HepG2 (cell line): ENCODE results near the gene ELP5. TPM values are rescaled to one million over a fixed set of nuclear protein-coding genes. Genes with fewer than 3 reads are reported as not detected.

Source experiments
- ATAC-seq: fragments of 200-7000 bp; cut with Tn5 transposase; 3 replicates; pipeline ENCODE4 v1.9.1; 2020; ENCODE audit warnings: mild to moderate bottlenecking, moderate library complexity
- BruUV-seq: library from RNA; stranded (reverse); fragments of 400-500 nt; replicated peaks from 2 replicates; lab custom pipeline; 2021; lab: Mats Ljungman, UMichigan
- CTCF ChIA-PET: fragments of 300-600 bp; formaldehyde crosslinking; extraction: SDS; loops from one replicate; lab custom pipeline; 2021; ENCODE audit warnings: low total read pairs, inconsistent platforms, low intra/inter-chr PET ratio; lab: Yijun Ruan, JAX
- POLR2A ChIA-PET: fragments of 350-600 bp; sonication (Branson Sonifier 250); formaldehyde crosslinking; loops from one replicate; lab custom pipeline; 2020; ENCODE audit warnings: antibody characterized with exemption, inconsistent platforms; lab: Yijun Ruan, JAX
- DNase-seq: peaks from one replicate; pipeline ENCODE4 v3.0.0-alpha.2; 2015; ENCODE audit warnings: low spot score
- FAIRE-seq: peaks from 3 replicates; lab custom pipeline; 2011; peaks lifted over from hg19 to GRCh38; lab: Jason Lieb, UNC
- H2AFZ ChIP-seq: one replicate; pipeline ENCODE4 v1.6.1; 2011; ENCODE audit warnings: low read length, inconsistent platforms
- H3K27ac ChIP-seq: fragments of 300-600 bp; 3 replicates; pipeline ENCODE4 v1.8.0; 2011; ENCODE audit warnings: mixed run types, mild to moderate bottlenecking, mixed read lengths, low read length, inconsistent platforms; ENCODE audit not compliant: insufficient read depth; ENCODE audit errors: extremely low read length
- H3K27me3 ChIP-seq, 2 experiments: fragments of 200-600 bp in 1 of 2; 2 replicates in 1 of 2; 3 replicates in 1 of 2; pipeline versions ENCODE4 v1.6.0 to v1.8.0; 2011; ENCODE audit warnings: low read length in 2 of 2, mild to moderate bottlenecking in 2 of 2, moderate library complexity in 2 of 2, inconsistent platforms in 1 of 2; ENCODE audit not compliant: insufficient read depth in 2 of 2, control insufficient read depth in 1 of 2
- H3K36me3 ChIP-seq, 2 experiments: fragments of 200-600 bp in 1 of 2; replicated peaks in 1 of 2; 2 replicates in 1 of 2; 3 replicates in 1 of 2; pipeline versions ENCODE4 v1.5.1 to v1.8.0; 2011; ENCODE audit warnings: low read length in 2 of 2, inconsistent platforms in 1 of 2; ENCODE audit not compliant: insufficient read depth in 2 of 2, control insufficient read depth in 1 of 2
- H3K4me1 ChIP-seq: 2 replicates; pipeline ENCODE4 v1.5.1; 2012; ENCODE audit warnings: low read length, inconsistent platforms; ENCODE audit not compliant: insufficient read depth
- H3K4me2 ChIP-seq: 2 replicates; pipeline ENCODE4 v1.6.0; 2011; ENCODE audit warnings: low read depth, low read length, inconsistent platforms
- H3K4me3 ChIP-seq, 3 experiments: fragments of 200-600 bp in 1 of 3; sonication (generic), shearing (Covaris generic) in 1 of 3; replicated peaks in 1 of 3; 2 replicates each; pipeline ENCODE4 v1.5.1; 2011 to 2016; ENCODE audit warnings: low read length in 3 of 3, inconsistent platforms in 2 of 3, low read depth in 2 of 3, mild to moderate bottlenecking in 2 of 3, control low read depth in 1 of 3, mixed read lengths in 1 of 3; ENCODE audit not compliant: insufficient read depth in 1 of 3
- H3K79me2 ChIP-seq: one replicate; pipeline ENCODE4 v1.6.1; 2011; ENCODE audit warnings: low read length, inconsistent platforms; ENCODE audit not compliant: insufficient read depth
- H3K9ac ChIP-seq: 2 replicates; pipeline ENCODE4 v1.6.0; 2011; ENCODE audit warnings: mild to moderate bottlenecking, low read depth, low read length, inconsistent platforms; ENCODE audit not compliant: insufficient read depth
- H3K9me3 ChIP-seq: 2 replicates; pipeline ENCODE4 v1.5.1; 2012; ENCODE audit warnings: mild to moderate bottlenecking, low read length
- H4K20me1 ChIP-seq: 2 replicates; pipeline ENCODE4 v1.6.0; 2011; ENCODE audit warnings: inconsistent platforms, mild to moderate bottlenecking, low read length, moderate library complexity; ENCODE audit not compliant: insufficient read depth
- CHCHD3 ChIP-seq: sonication (generic); formaldehyde crosslinking; IDR thresholded peaks from 2 replicates; pipeline ENCODE4 v1.8.0; 2022; ENCODE audit warnings: mild to moderate bottlenecking, missing genetic modification reagents, moderate library complexity
- HOXA9 ChIP-seq: sonication (generic); formaldehyde crosslinking; IDR thresholded peaks from 2 replicates; pipeline ENCODE4 v1.8.1; 2022; ENCODE audit warnings: missing genetic modification reagents, mild to moderate bottlenecking, moderate library complexity, borderline replicate concordance
- IRF2 ChIP-seq: IDR thresholded peaks from 2 replicates; pipeline ENCODE4 v1.6.1; 2018; ENCODE audit warnings: missing genetic modification reagents, missing compliant biosample characterization
- RARG ChIP-seq: sonication (generic); formaldehyde crosslinking; IDR thresholded peaks from 2 replicates; pipeline ENCODE4 v1.4.0; 2020; ENCODE audit warnings: low read depth, mild to moderate bottlenecking, missing genetic modification reagents
- REPIN1 ChIP-seq: sonication (generic); formaldehyde crosslinking; IDR thresholded peaks from 2 replicates; pipeline ENCODE4 v1.8.0; 2022; ENCODE audit warnings: missing genetic modification reagents, low read depth, mild to moderate bottlenecking, borderline replicate concordance
- SAP130 ChIP-seq: IDR thresholded peaks from 2 replicates; pipeline ENCODE4 v1.6.1; 2016; ENCODE audit warnings: low read depth
- SMARCE1 ChIP-seq: fragments of 450-650 bp; IDR thresholded peaks from 2 replicates; pipeline ENCODE4 v1.6.1; 2017; ENCODE audit warnings: borderline replicate concordance
- SP140L ChIP-seq: sonication (generic); formaldehyde crosslinking; IDR thresholded peaks from 2 replicates; pipeline ENCODE4 v1.4.0; 2020; ENCODE audit warnings: missing genetic modification reagents, borderline replicate concordance
- SP4 ChIP-seq: sonication (generic); formaldehyde crosslinking; IDR thresholded peaks from 2 replicates; pipeline ENCODE4 v1.8.1; 2023; ENCODE audit warnings: mild to moderate bottlenecking, missing genetic modification reagents
- TBX2 ChIP-seq: sonication (generic); formaldehyde crosslinking; IDR thresholded peaks from 2 replicates; pipeline ENCODE4 v1.5.0; 2020; ENCODE audit warnings: missing genetic modification reagents, mild to moderate bottlenecking, borderline replicate concordance
- TSC22D2 ChIP-seq: sonication (generic); formaldehyde crosslinking; IDR thresholded peaks from 2 replicates; pipeline ENCODE4 v1.5.1; 2020; ENCODE audit warnings: missing genetic modification reagents, mild to moderate bottlenecking, borderline replicate concordance
- XBP1 ChIP-seq: sonication (generic); formaldehyde crosslinking; IDR thresholded peaks from 2 replicates; pipeline ENCODE4 v1.5.0; 2020; ENCODE audit warnings: missing genetic modification reagents
- ZBTB38 ChIP-seq: sonication (generic); formaldehyde crosslinking; IDR thresholded peaks from 2 replicates; pipeline ENCODE4 v1.5.1; 2020; ENCODE audit warnings: mild to moderate bottlenecking, missing genetic modification reagents
- ZFY ChIP-seq: sonication (generic); formaldehyde crosslinking; IDR thresholded peaks from 2 replicates; pipeline ENCODE4 v1.4.0; 2020; ENCODE audit warnings: missing genetic modification reagents
- ZKSCAN8 ChIP-seq: IDR thresholded peaks from 2 replicates; pipeline ENCODE4 v1.6.1; 2016; ENCODE audit warnings: borderline replicate concordance, missing genetic modification reagents, missing compliant biosample characterization
- ZNF790 ChIP-seq: sonication (generic); formaldehyde crosslinking; IDR thresholded peaks from 2 replicates; pipeline ENCODE4 v1.8.0; 2022; ENCODE audit warnings: missing genetic modification reagents, mild to moderate bottlenecking, borderline replicate concordance
- WGBS: methylation state at CpG from one replicate; pipeline ENCODE4 v1.1.6; 2017; ENCODE audit warnings: low lambda C conversion rate; 5-methylcytosine and 5-hydroxymethylcytosine counted together
- in situ Hi-C: cut with HindIII; loops from 2 replicates; pipeline ENCODE4 v1.10.0; 2017; ENCODE audit warnings: low pct_unique_long_range_greater_than_20kb; ENCODE audit not compliant: extremely low pct_ligation_motif_present
- intact Hi-C: fragments of 100-400 bp; cut with micrococcal nuclease; formaldehyde crosslinking; loops from one replicate; pipeline ENCODE4 v1.10.0; 2022; ENCODE audit not compliant: unreplicated experiment
- polyA plus RNA-seq, 8 experiments: library from polyadenylated mRNA; depleted of rRNA in 3 of 8; stranded (reverse) in 7 of 8; unstranded in 1 of 8; fragments of >200 nt; fragmentation: Illumina TruSeq in 4 of 8; extraction: Trizol in 4 of 8; gene quantifications; 2 replicates each; pipeline versions ENCODE4 v1.2.1 to v1.2.3, GENCODE V29; 2011 to 2016; ENCODE audit warnings: low read depth in 4 of 8, missing spikeins in 1 of 8, mixed read lengths in 1 of 8; ENCODE audit not compliant: insufficient read depth in 1 of 8
- total RNA-seq, 5 experiments: library from RNA; depleted of rRNA; stranded (reverse); fragments of >200 nt; fragmentation: Illumina TruSeq; extraction: Trizol; gene quantifications; 2 replicates each; pipeline ENCODE4 v1.2.3, GENCODE V29; 2016; ENCODE audit warnings: low read depth in 1 of 5
- TF ChIP-seq, protein P1 (sequence below): sonication (generic); formaldehyde crosslinking; IDR thresholded peaks from 2 replicates; pipeline ENCODE4 v1.4.0; 2020; ENCODE audit warnings: missing genetic modification reagents

Gene ELP5
- total and polyA plus RNA-seq, 2 of the 13 experiments (the other 11 are each of a cell fraction or from before 2014, with no cell fraction given), result 67.6 to 69.8 TPM

DNA sequence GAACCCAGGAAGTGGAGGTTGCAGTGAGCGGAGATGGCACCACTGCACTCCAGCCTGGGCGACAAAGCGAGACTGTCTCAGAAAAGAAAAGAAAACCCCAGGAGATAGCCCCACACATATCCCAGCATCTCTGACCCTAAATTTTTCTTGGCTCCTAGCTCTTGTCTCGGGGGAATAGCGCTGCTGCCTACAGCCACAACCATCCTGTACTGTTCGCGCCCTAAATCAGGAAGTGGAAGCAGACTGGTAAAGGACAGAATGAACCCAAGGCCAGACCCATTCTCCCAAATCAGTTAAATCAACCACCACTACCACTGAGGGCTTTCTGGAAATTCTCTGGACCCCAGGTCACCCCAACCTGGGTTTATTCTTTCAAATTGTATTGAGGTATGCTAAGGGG lies 2.2 kb upstream of the ELP5 start:
- intact Hi-C loops (no loop called here), in situ Hi-C loops (no loop called here)
- H3K9me3 ChIP-seq, result no peaks in the 10 kb centered on the region
- peaks cover 9 to 25% of the 10 kb centered on the region in 2 experiments; a peak in 4 of 5 replicates for H3K36me3 ChIP-seq
- H2AFZ ChIP-seq, result no peak overlapping the region
- BruUV-seq, result no TSS peak
- H3K4me1 ChIP-seq, result peaks cover 38% of the 10 kb centered on the region
- H3K9ac ChIP-seq, result peak overlapping the region; percentile 96
- no peaks in the 10 kb centered on the region for H4K20me1 ChIP-seq
- DNase-seq, result no peak
- POLR2A ChIA-PET, result interaction anchor here (1.4 to 2.6 kb wide), 5 partner anchors 8 to 32 kb away, joined by 4 to 34 read pairs (median 5); partner anchors contain the start of genes DVL2, GABARAP, PHF23 and SLC2A4
- TF ChIP-seq CHCHD3 (CRISPR knock-in tag), result no peak
- no peak for TF ChIP-seq SP4 (CRISPR knock-in tag)
- TF ChIP-seq ZKSCAN8 (CRISPR knock-in tag), result no peak
- no peak for TF ChIP-seq TSC22D2
- TF ChIP-seq SMARCE1, result no peak
- TF ChIP-seq, protein P1, sequence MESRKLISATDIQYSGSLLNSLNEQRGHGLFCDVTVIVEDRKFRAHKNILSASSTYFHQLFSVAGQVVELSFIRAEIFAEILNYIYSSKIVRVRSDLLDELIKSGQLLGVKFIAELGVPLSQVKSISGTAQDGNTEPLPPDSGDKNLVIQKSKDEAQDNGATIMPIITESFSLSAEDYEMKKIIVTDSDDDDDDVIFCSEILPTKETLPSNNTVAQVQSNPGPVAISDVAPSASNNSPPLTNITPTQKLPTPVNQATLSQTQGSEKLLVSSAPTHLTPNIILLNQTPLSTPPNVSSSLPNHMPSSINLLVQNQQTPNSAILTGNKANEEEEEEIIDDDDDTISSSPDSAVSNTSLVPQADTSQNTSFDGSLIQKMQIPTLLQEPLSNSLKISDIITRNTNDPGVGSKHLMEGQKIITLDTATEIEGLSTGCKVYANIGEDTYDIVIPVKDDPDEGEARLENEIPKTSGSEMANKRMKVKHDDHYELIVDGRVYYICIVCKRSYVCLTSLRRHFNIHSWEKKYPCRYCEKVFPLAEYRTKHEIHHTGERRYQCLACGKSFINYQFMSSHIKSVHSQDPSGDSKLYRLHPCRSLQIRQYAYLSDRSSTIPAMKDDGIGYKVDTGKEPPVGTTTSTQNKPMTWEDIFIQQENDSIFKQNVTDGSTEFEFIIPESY (CRISPR knock-in tag), result peak; percentile 91
- no peak for TF ChIP-seq IRF2 (CRISPR knock-in tag)
- no peak for TF ChIP-seq RARG (CRISPR knock-in tag)
- 0 out of 2 replicates have a peak, but pooled peaks have one; percentile 16 for TF ChIP-seq SAP130 (CRISPR knock-in tag)
- TF ChIP-seq ZNF790 (CRISPR knock-in tag), result no peak
- peak; percentile 25; the same call in 1 of the 2 replicates for TF ChIP-seq TBX2
- no peak for TF ChIP-seq XBP1 (CRISPR knock-in tag)
- TF ChIP-seq REPIN1 (CRISPR knock-in tag), result no peak
- TF ChIP-seq SP140L (CRISPR knock-in tag), result no peak
- no peak for TF ChIP-seq ZFY (CRISPR knock-in tag)
- no peak for TF ChIP-seq HOXA9 (CRISPR knock-in tag)
- TF ChIP-seq ZBTB38 (CRISPR knock-in tag), result peak; percentile 41; the same call in 1 of the 2 replicates
- peak overlapping the region; percentile 90 for H3K4me2 ChIP-seq
- peak overlapping the region; percentile 99 for H3K27ac ChIP-seq
- peak overlapping the region; percentile 95 to 99 (median 96); a peak in 5 of 6 replicates for H3K4me3 ChIP-seq
- H3K79me2 ChIP-seq, result peaks cover 56% of the 10 kb centered on the region
- H3K27me3 ChIP-seq, result peaks cover 0 to 2% of the 10 kb centered on the region in 2 experiments; a peak in 1 of 5 replicates
- CTCF ChIA-PET, result no interaction called here
- no peak for FAIRE-seq
- no peak for ATAC-seq
- WGBS, result 90% methylated on average over 7 of the region's 7 CpGs
